LNCaP clone FGC (cell line): ENCODE measurements around the gene ETV5.

ENCODE experiments used
- DNase-seq: peaks from one replicate; pipeline ENCODE4 v3.0.0-alpha.2; 2011; ENCODE audit warnings: low read depth
- H3K4me3 ChIP-seq: 2 replicates; pipeline ENCODE4 v1.5.1; 2011; ENCODE audit warnings: mild to moderate bottlenecking, low read depth, low read length, control low read depth
- CTCF ChIP-seq: IDR thresholded peaks from 2 replicates; pipeline ENCODE4 v1.5.1; 2012; ENCODE audit warnings: mild to moderate bottlenecking; ENCODE audit not compliant: control insufficient read depth, insufficient read depth; ENCODE audit errors: extremely low read depth

Gene ETV5

GRCh38 chr3:186060222-186060621, 48.7 kb downstream of the ETV5 start:
- no peak for TF ChIP-seq CTCF
- no peak overlapping the region for H3K4me3 ChIP-seq
- DNase-seq: no peak

- H3K4me3 ChIP-seq: no peak overlapping the region
- no peak for TF ChIP-seq CTCF
- no peak for DNase-seq
Measured at GRCh38 chr3:186059192-186059591, 49.7 kb downstream of the ETV5 start.

GRCh38 chr3:186058225-186058624, 50.7 kb downstream of the ETV5 start:
- DNase-seq: no peak
- H3K4me3 ChIP-seq: no peak overlapping the region
- no peak for TF ChIP-seq CTCF

- DNase-seq: no peak
- TF ChIP-seq CTCF: no peak
- no peak overlapping the region for H3K4me3 ChIP-seq
Measured at GRCh38 chr3:186057594-186057993, 51.3 kb downstream of the ETV5 start.

- H3K4me3 ChIP-seq: no peak overlapping the region
- TF ChIP-seq CTCF: no peak
- no peak for DNase-seq
Measured at GRCh38 chr3:186054792-186055352, 54.0 kb downstream of the ETV5 start.

- TF ChIP-seq CTCF: no peak
- no peak overlapping the region for H3K4me3 ChIP-seq
- DNase-seq: no peak
Measured at GRCh38 chr3:186053954-186054791, 54.7 kb downstream of the ETV5 start.
